Middle frontal gyrus (tissue), 1 donor: ENCODE data around the gene DNASE1L1.

ENCODE experiments used
- DNase-seq: peaks from one replicate; pipeline ENCODE4 v3.0.0-alpha.2; 2015; ENCODE audit warnings: low spot score; ENCODE audit errors: extremely low spot score

The DNASE1L1 gene

DNA sequence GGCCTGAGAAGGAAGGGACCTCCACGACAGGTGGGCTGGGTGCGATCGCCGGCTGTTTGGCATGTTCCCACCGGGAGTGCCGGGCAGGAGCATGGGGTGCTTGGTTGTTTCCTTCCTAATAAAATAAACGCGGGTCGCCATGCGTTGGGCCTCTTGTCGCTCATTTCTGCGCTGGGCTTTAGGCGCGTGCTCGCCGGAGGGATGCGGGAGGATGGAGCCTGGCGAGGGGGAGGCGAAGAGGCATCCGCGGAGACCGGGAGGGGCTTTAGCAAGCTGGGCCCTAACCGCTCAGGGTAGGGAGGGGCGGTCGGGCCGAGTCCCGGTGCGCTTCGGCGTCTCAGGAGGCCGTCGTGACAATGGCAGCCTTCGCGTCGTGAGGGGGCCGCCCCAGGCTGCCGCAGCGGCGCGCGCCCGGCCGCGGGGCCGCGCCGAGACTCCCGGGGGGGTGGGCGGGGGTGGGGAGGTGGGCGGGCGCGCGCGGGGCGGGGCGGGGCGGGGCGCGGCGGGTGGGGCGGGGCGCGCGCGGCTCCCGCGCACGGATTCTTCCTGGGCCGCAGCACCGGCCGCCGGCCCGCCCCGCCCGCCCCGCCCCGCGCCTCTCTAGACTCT, 27.4 kb upstream of the DNASE1L1 start:
- no peak for DNase-seq

DNA sequence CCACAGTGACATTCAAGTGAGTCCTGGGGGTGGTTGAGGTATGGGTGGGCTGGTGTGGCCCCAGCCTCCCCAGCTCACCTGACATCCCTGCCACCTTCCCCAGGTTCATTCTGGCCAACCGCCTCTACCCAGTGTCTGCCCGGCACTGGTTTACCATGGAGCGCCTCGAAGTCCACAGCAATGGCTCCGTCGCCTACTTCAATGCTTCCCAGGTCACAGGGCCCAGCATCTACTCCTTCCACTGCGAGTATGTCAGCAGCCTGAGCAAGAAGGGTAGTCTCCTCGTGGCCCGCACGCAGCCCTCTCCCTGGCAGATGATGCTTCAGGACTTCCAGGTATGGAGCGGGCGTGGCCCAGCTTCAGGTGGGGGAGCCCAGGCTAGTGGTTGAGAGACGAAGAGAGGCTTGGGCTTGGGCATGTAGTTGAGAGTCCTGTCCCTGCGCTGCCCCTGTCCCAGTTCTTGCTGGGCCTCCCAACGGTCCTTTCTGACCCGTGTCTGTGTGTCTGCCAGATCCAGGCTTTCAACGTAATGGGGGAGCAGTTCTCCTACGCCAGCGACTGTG, 26.2 kb upstream of the DNASE1L1 start:
- no peak for DNase-seq

DNA sequence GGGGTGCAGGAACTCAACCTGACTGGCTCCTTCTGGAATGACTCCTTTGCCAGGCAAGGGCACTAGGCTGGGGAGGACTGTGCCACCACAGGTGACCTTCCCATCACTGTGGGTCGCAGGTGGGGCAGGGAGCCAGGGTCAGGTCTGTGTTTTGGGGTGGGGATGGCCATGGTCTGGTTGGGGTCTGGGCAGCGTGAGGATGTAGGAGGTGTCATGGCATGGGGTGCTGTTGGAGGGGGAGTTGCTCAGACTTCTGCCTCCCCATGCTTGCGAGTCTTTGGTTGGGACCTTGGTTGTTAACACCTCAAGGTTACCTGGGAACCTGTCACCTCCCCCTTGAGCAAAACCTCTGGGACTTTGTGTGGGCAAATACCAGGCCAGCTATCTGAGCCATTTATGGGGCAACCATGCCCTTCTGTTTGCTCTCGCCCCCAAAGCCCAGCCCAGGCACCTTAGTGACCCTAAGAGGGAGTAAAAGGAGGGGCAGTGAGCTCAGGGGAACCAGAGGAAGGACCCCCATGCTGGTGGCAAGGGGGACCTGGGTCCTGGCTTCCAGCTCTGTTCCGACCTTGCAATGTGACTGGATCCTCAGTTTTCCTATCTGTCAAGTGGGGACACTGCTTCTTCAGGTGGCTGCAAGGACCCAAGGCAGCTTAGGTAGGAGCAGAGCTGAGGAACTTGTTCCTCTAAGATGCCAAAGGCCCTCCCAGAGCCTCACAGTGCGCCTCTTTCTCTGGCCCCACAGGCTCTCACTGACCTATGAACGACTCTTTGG, 25.5 kb upstream of the DNASE1L1 start:
- DNase-seq, result no peak

DNA sequence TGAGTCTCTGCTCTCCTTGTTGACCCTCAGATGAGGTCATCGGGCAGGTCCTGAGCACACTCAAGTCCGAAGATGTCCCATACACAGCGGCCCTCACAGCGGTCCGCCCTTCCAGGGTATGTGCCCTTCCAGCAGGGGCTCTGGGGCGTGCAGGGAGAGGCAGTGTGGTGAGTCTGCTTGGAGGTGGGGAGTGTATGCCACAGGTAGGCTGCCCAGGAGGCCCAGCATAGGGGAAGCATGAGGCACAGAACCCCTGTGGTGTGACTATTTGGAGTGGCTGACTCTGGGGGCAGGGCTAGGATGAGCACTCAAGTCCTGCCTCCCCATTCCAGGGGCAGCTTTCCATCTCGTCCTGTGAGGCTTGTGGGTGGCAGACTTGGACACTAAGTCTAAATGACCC, 24.6 kb upstream of the DNASE1L1 start:
- no peak for DNase-seq

DNA sequence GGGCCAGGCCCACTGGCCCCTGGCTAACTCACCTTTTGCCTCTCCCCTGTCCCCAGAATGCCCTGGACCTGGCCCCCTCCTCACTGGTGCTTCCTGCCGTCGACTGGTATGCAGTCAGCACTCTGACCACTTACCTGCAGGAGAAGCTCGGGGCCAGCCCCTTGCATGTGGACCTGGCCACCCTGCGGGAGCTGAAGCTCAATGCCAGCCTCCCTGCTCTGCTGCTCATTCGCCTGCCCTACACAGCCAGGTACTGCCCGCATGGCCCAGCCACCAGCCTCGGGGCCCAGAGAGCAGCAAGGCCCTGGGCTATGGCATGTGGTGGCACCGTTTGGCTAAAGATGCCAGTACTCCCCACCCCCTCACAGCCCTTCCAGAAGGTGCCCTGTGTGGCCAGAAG, 23.2 kb upstream of the DNASE1L1 start:
- no peak for DNase-seq

DNA sequence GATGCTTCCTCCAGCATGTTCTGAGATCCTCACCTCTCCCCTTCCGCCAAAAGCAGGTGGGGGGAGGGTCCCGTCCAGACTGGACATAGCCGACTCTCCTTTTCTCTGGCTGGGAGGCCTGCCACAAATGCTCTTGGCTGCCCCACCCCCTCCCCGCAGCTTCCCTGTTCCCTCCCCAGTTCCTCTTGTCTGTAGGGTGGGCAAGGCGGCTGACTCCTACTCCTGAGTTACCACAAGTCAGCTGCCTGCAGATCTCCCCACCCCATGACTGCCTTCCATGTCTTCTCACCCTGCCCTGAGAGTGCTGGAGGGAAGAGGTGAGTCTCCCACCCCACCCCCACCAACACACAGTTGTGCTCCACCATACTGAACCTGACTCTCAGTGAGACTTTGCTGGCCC, 22.3 kb upstream of the DNASE1L1 start:
- DNase-seq, result no peak

DNA sequence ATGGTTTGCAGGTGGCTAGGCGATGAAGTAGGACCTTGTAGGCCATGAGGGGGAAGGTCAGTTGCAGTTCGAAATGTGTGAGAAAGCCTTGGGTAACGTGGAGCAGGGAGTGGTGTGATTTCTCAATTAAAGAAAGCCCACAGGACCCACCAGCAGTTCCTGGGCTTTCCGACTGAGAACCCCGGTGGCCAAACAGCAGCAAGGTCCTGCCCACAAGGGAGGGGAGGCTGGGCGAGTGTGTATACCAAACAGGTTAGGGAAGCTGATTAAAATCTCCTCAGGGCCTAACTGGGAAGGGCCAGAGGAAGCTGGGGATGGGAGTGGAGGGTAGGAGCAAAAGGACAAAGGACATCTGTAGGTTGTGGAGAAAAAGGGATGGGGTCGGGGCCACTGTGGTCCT, 21.9 kb upstream of the DNASE1L1 start:
- DNase-seq, result no peak

DNA sequence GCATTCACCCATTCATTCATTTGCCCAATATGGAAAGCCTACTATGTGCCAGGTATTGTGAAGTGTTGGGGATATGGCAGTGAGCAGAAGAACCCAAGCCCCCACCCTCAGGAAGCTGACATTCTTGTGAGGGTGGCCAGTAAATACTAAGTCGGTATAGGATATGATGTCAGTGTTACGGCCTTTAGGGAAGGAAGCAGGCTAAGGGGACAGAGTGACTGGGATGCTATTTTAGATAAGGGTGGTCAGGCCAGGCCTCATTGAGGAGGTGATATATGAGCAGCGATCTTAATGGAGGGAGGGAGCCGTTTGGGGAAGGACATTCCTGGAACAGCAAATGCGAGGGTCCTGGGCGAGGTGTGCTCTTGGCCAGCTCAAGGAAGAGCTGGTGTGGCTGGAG, 21.4 kb upstream of the DNASE1L1 start:
- DNase-seq, result no peak

DNA sequence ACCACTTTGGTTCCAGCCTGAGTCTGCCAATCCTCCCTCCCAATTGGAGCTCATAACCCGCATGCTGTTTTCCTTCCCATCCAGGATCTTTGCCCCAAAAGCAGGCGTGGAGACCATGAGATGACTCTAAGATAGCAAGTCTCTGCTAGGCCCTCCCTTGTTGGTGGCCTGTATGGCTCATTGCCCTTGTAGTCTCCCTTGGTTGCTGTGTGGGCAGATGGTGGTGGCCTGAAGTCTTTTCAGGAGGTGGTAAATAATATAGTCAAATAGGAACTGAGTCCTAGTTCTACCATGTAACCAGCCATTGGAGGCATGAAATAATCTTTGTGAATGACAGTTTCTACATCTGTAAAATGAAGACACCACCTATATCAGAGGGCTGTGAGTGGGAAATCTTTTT, 20.7 kb upstream of the DNASE1L1 start:
- DNase-seq, result no peak

DNA sequence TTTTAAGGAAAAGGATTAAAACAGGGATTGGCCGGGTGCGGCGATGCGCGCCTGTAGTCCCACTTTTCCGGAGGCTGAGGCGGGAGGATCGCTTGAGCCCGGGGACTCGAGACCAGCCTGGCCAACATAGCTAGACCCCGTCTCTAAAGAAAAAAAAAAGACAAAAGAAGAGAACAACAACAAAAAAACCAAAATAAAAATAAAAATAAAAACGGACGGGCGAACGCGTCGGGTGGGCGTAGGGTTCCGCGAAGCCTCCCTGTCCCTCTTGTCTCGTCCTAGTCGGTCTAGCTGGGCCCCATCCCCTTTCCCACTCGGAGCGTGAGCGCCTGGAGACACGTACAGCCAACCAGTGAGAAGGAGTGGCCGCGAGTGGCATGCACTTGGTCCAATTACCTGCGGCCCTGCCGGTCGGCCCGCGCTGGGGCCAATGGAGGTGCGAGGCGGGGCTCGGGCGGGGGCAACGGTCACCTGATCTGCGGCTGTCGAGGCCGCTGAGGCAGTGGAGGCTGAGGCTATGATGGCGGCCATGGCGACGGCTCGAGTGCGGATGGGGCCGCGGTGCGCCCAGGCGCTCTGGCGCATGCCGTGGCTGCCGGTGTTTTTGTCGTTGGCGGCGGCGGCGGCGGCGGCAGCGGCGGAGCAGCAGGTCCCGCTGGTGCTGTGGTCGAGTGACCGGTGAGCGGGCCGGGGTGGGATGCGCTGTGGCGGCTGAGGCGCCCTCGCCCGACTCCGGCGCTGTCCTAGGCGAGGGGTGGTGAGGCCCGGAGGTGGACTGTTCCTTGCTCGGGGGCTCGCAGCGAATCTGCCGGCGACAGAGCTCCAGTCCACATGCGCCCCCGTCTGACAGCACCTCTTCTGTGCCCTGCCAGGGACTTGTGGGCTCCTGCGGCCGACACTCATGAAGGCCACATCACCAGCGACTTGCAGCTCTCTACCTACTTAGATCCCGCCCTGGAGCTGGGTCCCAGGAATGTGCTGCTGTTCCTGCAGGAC, 19.4 kb upstream of the DNASE1L1 start, which contains the start of gene ATP6AP1:
Gene ATP6AP1 (plus strand): TSS at position 502 of the 996 bp plus-strand sequence. CDS start 16 bp downstream, at position 518.
- peak; percentile 75 for DNase-seq

DNA sequence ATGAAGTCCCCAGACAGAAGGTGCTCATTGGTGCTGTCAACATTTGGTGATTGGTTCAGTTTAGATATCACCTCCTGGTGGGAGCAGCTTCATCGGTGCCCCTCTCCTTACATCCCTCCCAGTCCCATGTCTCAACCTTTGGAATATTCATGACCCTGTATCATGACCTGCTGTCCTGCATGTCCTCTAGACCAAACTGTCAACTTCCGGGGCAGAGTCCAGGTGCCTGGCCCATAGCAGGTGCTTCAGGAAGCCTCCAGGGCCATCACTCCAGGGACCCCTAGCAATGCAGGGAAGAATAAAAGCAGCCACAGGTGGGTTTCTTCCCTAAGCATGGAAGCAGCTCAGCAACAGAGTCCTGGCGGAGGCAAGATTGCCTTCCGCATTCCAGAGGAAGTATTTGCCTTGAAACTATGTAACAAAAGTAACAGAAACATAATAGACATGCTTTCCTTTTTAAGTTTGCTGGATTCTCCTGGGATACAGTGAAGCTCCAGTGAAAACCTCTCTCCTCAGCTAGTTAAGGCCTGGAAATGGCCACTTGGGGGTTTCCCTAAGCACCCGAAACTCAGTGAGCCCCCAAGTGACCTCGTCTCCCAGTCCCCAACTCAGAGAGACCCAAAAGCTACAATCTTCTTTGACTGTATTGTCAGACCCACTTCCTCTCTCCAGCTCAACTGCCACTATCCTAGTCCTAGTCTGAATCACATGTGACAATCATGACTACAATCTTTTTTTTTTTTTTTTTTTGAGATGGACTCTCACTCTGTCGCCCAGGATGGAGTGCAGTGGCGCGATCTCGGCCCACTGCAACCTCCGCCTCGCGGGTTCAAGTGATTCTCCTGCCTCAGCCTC, 18.1 kb upstream of the DNASE1L1 start:
- DNase-seq, result no peak

DNA sequence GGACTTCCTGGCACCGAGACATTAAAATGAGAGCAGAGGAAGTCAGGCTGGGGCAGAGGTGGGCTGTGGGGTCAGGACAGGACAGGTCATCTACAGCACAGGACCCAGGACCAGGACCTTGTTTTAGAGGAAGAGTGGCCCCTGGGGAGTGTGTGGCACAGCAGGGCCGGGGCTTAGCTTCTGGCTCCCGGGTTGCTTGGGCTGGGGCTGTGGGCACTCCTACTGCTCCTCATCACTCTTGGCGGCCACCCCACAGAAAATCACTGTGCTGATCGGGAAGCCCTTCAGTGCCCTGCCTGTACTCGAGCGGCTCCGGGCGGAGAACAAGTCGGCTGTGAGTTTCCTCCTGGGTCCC, 11.3 kb upstream of the DNASE1L1 start:
- DNase-seq, result no peak

DNA sequence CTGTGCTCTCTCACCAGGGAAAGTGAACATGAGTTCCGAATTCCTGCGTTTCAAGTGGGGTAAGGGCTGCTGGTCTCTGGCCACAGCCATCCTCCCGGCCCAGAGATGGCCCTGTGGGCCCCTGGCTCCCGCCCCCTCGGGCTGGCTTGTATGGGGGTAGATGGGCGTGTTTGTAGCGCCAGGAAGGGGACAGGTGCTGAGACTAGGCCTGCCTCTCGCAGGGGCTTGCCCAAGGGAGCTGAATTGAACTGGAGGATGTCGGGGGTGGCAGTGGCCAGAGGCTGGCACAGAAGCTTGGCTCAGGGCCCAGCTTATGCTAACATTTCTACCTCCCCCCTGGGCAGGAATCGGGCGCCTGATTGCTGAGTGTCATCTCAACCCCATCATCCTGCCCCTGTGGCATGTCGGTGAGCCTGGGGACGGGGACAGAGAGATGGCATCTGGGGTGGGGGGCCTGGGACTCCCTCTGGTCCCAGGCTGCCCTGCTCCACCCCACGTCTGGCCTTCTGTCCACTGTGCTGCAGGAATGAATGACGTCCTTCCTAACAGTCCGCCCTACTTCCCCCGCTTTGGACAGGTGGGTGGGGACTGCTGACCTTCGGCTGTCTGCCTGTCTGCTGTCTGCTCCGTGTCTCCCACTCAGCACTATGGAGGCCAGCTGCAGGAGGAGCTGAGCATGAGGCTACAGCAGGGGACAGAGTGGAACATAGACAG, 10.8 kb upstream of the DNASE1L1 start:
- no peak for DNase-seq

DNA sequence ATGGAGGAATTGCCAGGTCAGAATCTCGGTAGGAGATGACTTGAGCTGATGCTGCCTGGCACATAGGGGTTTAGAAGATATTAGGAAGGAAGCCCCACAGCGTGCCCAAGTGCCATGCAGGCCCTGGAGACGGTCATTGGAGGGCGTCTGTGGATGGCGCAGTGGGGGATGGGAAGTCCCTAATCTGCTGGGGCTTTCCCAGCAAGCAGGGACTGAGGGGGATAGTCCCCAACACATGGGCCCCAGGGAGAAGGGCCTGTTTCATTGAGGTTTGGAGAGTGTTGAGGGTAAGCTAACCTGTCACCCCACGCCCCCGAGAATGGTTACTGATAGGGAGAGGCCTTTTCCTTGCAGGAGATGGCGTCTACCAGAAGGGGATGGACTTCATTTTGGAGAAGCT, 10.1 kb upstream of the DNASE1L1 start:
- DNase-seq, result no peak

DNA sequence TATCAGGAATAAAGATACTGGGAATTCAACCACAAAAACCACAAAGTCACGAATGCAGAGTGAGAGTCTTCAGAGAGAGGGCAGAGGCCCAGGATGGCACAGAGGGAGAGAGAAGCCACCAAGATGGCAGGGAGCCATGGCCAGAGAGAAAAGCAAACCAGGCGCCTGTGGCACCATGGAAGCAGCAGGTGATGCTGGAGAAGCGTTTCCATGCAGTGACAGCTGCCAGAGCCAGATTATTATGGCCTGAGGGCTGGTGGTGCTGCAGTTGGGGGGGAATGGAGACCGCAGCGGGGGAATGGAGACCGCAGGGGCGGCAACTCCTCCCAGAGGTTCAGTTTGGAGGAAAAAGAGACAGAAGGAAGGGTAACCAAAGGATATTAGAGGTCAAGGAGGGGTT, 8.1 kb upstream of the DNASE1L1 start:
- no peak for DNase-seq

DNA sequence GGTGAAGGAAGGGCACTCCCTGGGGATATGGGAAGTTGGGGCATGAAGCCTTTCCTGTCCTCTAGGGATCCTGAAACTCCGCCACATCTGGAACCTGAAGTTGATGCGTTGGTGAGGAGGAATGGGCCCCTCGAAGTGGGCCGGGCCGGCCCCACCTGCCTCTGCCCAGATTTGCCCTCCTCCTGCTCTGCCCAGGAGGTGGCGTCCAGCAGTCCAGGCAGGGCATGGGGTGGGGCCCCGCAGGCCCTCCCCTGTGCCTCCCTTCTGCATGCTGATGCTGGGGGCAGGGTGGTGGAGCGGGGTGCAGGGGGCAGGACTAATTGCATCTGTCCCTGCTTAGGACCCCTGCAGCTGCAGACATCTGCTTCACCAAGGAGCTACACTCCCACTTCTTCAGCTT, 4.1 kb upstream of the DNASE1L1 start:
- no peak for DNase-seq

DNA sequence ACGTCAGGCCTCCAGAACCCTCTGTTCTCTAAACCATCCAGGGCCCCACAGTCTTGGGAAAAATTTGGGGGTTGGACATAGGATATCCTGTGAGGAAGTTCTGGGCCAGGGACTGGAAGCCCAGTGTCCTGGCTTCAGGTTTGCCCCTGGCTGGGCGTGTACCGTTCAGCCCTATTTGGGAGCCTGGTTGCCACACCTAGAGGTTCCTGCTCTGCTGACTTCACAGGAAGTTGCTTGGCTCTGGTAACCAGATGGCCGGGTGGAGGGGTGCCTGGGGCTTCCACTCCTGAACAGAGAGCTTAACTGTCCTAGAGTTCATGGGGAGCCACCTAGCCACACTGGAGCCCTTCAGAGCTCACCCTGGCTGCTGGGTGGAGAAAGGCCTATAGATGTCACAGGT, 3.4 kb upstream of the DNASE1L1 start:
- DNase-seq, result no peak

DNA sequence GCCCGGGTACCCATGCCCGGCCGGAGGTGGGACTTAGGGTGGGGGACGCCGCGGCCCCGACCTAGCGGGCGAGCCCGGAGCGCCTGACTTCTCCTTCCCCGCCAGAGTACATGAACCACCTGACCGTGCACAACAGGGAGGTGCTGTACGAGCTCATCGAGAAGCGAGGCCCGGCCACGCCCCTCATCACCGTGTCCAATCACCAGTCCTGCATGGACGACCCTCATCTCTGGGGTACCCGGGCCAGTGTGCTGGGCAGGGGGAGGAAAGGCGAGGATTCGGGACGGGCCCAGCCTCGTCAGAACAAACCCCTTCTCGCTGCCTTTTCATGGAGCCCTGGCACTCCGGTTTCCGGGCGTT, 2.9 kb upstream of the DNASE1L1 start:
- DNase-seq, result no peak

DNA sequence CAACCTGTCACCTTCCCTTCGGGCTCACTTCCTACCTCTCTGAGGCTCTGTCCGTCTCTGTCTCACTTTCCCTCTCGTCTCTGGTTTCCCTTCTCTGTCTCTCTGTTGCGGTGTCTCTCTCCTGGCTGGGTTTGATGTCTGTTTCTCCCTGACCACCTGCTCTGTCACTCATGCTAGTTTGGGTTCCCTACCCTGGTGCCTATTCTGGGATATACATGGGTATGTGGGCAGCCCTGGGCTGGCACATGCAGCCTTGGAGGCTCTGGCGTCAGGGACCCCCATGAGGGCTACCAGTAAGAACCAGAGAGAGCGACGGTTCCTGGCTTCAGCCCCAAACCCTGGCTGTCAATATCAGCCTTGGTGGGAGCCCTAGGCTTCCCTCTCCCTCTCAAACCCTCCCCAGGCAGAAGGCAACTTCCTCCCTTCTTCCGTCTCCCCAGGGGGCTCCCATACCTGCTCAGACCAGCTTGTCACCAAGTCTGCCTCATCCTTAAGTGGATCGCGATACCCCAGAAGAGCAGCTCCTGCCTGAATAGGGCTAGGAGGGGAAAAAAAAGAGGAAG, 314 bp downstream of the DNASE1L1 start:
- DNase-seq, result no peak
